BE2C (cell line): ENCODE results near the gene HES7.

Experiments
- DNase-seq: peaks from one replicate; pipeline ENCODE4 v3.0.0-alpha.2; 2020
- H3K27me3 ChIP-seq: fragments of 250-450 bp; sonication (Bioruptor Pico); 2 replicates; pipeline ENCODE4 v1.5.1; 2020; ENCODE audit warnings: mild to moderate bottlenecking
- H3K36me3 ChIP-seq: fragments of 250-450 bp; sonication (Bioruptor Pico); 2 replicates; pipeline ENCODE4 v1.5.1; 2020; ENCODE audit warnings: mild to moderate bottlenecking
- H3K4me1 ChIP-seq: fragments of 250-450 bp; sonication (Bioruptor Pico); 2 replicates; pipeline ENCODE4 v1.5.1; 2020
- H3K4me3 ChIP-seq: 2 replicates; pipeline ENCODE4 v1.5.1; 2011; ENCODE audit warnings: low read depth, low read length
- H3K9me3 ChIP-seq: fragments of 250-450 bp; sonication (Bioruptor Pico); 2 replicates; pipeline ENCODE4 v1.5.1; 2020
- TF ChIP-seq, protein P1 (sequence below): IDR thresholded peaks from 2 replicates; pipeline ENCODE4 v1.5.1; 2012; ENCODE audit warnings: mild to moderate bottlenecking, low read depth, low read length

HES7 gene

DNA sequence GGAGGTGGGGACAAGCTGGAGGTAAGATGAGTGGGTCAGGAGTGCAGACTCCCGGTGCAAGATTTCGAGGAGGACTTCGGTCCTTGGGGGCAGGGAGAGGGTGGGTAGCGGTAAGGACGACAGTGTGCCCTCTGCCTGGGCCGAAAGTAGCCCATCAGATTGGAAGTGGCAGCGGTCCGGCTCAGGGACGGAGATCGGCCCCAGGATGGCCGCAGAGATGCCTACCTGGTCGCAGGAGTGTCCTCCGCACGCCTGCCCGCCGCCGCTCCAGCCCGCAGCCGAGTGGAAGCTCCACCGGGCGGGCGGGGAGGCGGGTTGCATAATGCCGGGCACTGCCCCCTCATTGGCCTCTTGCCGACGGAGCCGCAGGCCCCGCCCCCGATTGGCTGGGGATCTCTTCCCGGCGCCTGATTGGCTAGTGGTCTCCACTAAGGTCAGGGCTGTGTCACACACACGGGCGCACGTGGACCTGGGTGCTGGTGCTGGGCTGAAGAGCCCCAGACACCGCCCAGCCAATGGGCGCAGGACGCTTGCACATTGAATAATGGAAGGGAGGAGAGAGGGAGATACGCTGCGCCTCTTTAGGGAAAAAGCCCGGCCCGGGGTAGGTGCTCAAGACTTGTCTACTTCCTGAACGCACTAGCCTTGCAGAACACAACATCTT is 28.3 kb upstream of the HES7 start, which contains the start of gene PER1:
PER1 (minus strand) TSS at position 293 of the 664 bp plus-strand sequence. CDS start 1,698 bp downstream, outside the sequence.
- no peaks in the 10 kb centered on the region for H3K9me3 ChIP-seq

GRCh38 chr17:8151641-8152111 is 27.8 kb upstream of the HES7 start:
- Histone ChIP-seq H3K9me3 (no peaks in the 10 kb centered on the region), H3K4me1 (peaks cover 9% of the 10 kb centered on the region; the same call in 1 of the 2 replicates), H3K36me3 (peaks cover 21% of the 10 kb centered on the region), H3K4me3 (peak overlapping the region; percentile 66), H3K27me3 (no peaks in the 10 kb centered on the region)
- no peak for DNase-seq
- TF ChIP-seq, protein P1, sequence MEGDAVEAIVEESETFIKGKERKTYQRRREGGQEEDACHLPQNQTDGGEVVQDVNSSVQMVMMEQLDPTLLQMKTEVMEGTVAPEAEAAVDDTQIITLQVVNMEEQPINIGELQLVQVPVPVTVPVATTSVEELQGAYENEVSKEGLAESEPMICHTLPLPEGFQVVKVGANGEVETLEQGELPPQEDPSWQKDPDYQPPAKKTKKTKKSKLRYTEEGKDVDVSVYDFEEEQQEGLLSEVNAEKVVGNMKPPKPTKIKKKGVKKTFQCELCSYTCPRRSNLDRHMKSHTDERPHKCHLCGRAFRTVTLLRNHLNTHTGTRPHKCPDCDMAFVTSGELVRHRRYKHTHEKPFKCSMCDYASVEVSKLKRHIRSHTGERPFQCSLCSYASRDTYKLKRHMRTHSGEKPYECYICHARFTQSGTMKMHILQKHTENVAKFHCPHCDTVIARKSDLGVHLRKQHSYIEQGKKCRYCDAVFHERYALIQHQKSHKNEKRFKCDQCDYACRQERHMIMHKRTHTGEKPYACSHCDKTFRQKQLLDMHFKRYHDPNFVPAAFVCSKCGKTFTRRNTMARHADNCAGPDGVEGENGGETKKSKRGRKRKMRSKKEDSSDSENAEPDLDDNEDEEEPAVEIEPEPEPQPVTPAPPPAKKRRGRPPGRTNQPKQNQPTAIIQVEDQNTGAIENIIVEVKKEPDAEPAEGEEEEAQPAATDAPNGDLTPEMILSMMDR, result no peak

More for the DNA sequence above, 28.3 kb upstream of the HES7 start, which contains the start of gene PER1:
- DNase-seq, result peak; percentile 95
- Histone ChIP-seq H3K4me1 (peaks cover 9% of the 10 kb centered on the region; the same call in 1 of the 2 replicates), H3K4me3 (peak within 1 kb of the TSS; percentile 66), H3K36me3 (peaks cover 17% of the 10 kb centered on the region), H3K27me3 (no peaks in the 10 kb centered on the region)
- TF ChIP-seq, protein P1, result no peak

- DNase-seq, result peak; percentile 80
- TF ChIP-seq, protein P1, result no peak
- H3K27me3 ChIP-seq, result no peaks in the 10 kb centered on the region
- no peaks in the 10 kb centered on the region for H3K9me3 ChIP-seq
- H3K4me1 ChIP-seq, result peaks cover 9% of the 10 kb centered on the region; the same call in 1 of the 2 replicates
- H3K4me3 ChIP-seq, result peak overlapping the region; percentile 66
- peaks cover 21% of the 10 kb centered on the region for H3K36me3 ChIP-seq
These were observed 27.3 kb upstream of the HES7 start for GRCh38 chr17:8151120-8151640.

- H3K36me3 ChIP-seq, result peaks cover 21% of the 10 kb centered on the region
- TF ChIP-seq, protein P1, result no peak
- no peaks in the 10 kb centered on the region for H3K27me3 ChIP-seq
- no peak for DNase-seq
- peak overlapping the region; percentile 66 for H3K4me3 ChIP-seq
- H3K9me3 ChIP-seq, result no peaks in the 10 kb centered on the region
- peaks cover 9% of the 10 kb centered on the region; the same call in 1 of the 2 replicates for H3K4me1 ChIP-seq
These were observed 26.6 kb upstream of the HES7 start for GRCh38 chr17:8150194-8151119.

- TF ChIP-seq, protein P1, result no peak
- H3K36me3 ChIP-seq, result peaks cover 21% of the 10 kb centered on the region
These were observed 25.7 kb upstream of the HES7 start for GRCh38 chr17:8149419-8150193.

More at GRCh38 chr17:8149419-8150193, 25.7 kb upstream of the HES7 start:
- H3K27me3 ChIP-seq, result no peaks in the 10 kb centered on the region
- no peak for DNase-seq
- peaks cover 9% of the 10 kb centered on the region; the same call in 1 of the 2 replicates for H3K4me1 ChIP-seq
- H3K4me3 ChIP-seq, result no peak overlapping the region
- no peaks in the 10 kb centered on the region for H3K9me3 ChIP-seq
